NOMO-1 (cell line): ENCODE results near the gene PDLIM7.

ENCODE experiments used
- DNase-seq, 2 experiments: peaks; one replicate each; lab custom pipeline; 2025; ENCODE audit not compliant: unreplicated experiment in 2 of 2; lab: John Stamatoyannopoulos, UW

Gene PDLIM7

GRCh38 chr5:177433658-177434217 is 63.7 kb downstream of the PDLIM7 start:
- no peak for DNase-seq
